GM19463 (cell line): ENCODE measurements around the gene TAAR6.
A peak's percentile ranks its signal among the peaks of the same experiment; 100 is the strongest.
"Not testable (repeated sequence)": the region's sequence is repeated elsewhere in the genome, so short reads cannot be mapped to it uniquely, and the experiment has no call there.

Experiments
- ATAC-seq: cut with Tn5 transposase; IDR thresholded peaks from one replicate; pipeline ENCODE4 v1.9.1; 2021; ENCODE audit warnings: mild to moderate bottlenecking, moderate library complexity; ENCODE audit not compliant: unreplicated experiment

TAAR6 gene, protein sequence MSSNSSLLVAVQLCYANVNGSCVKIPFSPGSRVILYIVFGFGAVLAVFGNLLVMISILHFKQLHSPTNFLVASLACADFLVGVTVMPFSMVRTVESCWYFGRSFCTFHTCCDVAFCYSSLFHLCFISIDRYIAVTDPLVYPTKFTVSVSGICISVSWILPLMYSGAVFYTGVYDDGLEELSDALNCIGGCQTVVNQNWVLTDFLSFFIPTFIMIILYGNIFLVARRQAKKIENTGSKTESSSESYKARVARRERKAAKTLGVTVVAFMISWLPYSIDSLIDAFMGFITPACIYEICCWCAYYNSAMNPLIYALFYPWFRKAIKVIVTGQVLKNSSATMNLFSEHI

DNA sequence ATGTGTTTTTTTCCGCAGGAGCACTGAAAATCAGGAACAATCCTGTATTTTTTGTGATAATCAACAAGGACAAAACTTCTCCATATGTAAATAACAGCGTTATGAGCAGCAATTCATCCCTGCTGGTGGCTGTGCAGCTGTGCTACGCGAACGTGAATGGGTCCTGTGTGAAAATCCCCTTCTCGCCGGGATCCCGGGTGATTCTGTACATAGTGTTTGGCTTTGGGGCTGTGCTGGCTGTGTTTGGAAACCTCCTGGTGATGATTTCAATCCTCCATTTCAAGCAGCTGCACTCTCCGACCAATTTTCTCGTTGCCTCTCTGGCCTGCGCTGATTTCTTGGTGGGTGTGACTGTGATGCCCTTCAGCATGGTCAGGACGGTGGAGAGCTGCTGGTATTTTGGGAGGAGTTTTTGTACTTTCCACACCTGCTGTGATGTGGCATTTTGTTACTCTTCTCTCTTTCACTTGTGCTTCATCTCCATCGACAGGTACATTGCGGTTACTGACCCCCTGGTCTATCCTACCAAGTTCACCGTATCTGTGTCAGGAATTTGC lies at the start of gene TAAR6:
TAAR6 (plus strand) TSS at position 102 of the 557 bp plus-strand sequence; CDS start at position 102, 0 bp downstream.
- no peak for ATAC-seq

DNA sequence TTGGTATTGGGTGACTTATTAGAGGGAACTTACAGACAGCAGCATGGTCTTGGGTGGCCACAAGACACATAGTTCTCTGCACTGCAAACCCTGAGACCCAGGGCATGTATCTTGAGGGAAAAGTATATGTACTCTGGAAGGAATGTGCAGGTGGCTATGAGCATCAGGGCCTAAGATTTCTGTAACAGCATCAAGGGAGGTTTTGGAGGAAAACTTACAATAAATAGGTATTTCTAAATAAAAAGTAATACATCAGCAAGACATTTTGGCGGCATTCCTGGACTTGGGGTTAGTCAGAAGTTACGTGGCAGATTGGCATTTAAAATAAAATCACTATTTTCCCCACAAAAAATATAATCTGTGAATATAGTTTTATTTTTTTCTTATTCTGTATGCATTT lies 49.2 kb upstream of the TAAR6 start:
- no peak for ATAC-seq

DNA sequence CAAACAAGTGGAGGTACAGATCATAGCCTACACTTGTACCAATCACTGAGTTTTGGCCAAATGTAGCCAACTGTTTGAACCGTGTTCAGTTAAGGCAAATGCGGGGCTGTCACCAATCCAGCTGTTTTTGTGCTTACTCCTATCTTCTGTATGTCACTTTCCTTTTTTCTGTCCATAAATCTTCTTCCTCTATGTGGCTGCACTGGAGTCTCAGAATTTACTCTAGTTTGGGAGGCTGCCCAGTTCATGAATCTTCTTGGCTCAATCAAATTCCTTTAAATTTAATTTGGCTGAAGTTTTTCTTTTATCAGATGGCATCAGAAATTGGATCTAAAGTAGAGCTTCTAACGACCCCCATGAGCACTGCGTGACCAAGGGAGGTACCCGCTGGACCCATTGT lies 45.5 kb upstream of the TAAR6 start:
- no peak for ATAC-seq

DNA sequence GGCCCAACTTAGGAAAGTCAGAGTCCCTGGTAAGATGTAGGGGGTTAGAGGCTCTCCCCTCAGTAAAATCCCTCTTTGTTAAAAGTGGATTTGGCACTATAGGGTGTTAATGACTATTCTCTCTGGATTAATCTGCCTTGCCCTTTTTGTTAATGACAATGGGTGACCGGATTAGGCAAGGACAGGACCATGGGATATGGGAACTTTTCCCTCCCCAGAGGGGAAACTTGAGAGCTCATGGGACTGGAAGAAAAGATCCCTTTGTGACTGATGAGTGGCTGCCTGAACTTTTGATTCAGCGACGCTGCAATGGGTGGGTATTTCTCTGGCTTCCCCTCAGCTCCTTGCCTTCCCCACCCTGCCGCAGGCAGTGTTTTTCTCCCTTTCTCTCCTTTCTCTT lies 44.3 kb upstream of the TAAR6 start:
- ATAC-seq = no peak

DNA sequence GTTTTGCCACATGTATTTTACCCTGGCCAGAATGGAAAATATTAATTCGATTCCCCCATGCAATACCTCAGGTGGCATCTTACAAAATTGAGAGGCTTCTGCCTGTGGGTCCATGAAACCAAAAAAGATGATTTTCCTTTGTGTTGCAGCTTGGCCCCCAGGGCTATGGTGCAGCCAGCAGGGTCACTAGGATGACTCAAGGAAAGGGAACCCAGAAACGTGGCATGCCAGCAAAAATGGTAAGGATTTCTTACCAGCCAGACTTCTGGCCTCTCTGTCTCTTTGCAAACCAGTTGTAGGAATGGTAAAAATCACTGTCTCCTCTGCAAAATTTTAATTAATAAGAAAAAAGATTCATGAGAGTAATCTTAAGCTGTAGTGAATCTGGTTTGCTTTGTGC lies 43.7 kb upstream of the TAAR6 start:
- ATAC-seq = no peak

DNA sequence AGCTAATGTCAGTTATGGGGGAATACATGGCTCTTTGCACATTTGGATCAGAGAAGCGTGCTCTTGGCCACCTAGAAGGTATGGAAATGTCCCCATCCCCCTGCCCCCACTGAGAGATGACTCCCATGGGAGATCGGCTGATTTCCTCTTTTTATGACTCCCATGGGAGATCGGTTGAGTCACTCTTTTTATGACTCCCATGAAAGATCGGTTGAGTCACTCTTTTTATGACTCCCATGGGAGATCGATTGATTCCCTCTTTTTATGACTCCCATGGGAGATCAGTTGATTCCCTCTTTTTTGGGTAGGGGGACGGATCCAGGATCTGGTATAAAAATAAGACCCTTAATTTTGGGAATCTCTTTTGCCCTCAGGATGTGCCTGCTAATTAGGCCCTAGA lies 42.3 kb upstream of the TAAR6 start:
- ATAC-seq = no peak

DNA sequence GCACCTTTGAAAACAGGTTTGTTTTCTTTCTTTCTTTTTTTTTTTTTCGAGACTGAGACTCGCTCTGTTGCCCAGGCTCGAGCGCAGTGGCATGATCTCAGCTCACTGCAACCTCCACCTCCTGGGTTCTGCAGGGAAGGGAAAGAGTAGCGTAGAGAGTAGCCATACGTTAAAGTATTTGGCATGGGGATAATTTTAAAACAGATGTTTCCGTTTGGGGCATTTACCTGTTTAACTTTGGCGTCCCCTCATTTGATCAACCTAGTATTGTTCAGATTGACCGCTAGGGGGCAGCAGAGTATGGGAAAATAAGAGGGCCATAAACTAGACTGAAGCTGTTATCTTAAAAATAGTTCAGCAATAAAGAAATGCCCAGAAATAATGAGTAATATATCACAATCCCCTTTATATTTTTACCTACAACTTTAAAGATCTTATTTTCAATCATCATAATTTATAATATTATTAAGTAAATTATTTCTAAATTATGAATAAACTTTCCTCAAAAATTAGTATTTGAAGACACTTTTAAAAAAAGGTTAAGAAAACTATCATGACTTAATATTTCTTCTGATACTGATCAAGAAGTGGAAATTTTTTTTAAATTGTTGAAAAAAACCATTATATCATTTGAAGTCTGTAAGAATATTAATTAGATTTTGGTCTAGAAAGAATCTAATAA lies 39.7 kb upstream of the TAAR6 start:
- peak; percentile 87 for ATAC-seq

DNA sequence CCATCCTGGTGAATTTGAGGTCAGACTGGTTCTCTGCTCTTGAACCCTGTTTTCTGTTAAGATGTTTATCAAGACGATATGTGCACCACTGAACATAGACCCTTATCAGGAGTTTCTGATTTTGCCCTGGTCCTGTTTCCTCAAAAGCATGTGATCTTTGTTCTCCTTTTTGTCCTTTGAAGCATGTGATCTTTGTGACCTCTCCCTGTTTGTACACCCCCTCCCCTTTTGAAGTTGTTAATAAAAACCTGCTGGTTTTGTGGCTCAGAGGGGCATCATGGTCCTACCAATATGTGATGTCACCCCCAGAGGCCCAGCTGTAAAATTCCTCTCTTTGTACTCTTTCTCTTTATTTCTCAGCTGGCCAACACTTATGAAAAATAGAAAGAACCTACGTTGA lies 35.6 kb upstream of the TAAR6 start:
- not testable (repeated sequence) for ATAC-seq

DNA sequence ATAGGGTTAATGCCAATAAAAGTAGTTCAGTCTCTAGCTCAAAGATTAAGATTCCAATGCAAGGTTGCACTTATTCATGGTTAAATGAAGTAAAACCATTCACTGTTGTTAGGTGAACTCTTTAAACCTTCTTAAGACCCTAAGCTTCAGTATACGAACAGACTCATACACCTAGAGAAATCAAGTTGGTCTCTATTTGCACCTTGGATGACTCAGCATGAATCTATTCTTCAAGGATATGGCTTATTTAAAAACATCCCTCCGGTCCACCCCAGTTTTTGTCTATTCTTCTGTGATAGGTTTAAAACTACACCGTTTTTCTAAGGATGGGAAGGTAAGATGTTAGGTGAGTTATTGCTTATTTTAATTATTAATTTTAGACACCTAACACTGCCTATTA lies 33.0 kb upstream of the TAAR6 start:
- no peak for ATAC-seq

DNA sequence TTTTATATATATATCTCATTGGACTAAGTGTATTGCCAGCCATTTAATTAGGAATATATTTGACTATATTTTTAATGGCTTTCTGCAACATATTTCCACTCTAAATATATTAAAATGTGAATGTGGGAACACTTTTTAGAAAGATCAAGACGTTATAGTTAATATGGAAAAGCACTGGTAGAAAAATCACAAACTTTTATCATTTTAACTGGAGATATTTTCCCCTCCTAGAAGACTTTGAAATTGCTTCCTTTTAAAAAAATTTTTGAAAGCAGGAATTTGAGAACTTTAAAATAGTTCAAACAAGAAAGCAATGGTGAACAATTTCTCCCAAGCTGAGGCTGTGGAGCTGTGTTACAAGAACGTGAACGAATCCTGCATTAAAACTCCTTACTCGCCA lies 32.1 kb upstream of the TAAR6 start, which contains the start of gene TAAR9:
TAAR9 (plus strand) TSS at position 301 of the 400 bp plus-strand sequence; CDS start at position 314, 13 bp downstream.
- ATAC-seq = no peak

DNA sequence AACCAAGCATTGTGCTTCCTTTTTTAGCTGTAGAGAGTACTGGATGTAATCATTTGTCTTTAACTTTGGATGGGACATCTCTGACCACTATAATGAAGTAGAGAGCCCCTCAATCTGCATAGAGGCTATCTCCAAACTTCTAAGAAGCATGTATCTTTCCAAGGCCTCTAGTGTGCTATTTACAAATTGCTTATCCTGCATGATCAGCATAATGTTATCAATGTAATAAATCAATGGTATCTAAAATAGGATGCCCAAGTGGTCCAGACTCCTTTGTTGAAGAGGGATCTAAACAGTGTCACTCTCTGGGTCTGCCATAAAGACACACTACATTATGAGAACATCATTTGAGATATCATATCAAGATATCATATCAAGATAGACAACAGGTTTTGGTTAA lies 25.3 kb upstream of the TAAR6 start:
- ATAC-seq = no peak

DNA sequence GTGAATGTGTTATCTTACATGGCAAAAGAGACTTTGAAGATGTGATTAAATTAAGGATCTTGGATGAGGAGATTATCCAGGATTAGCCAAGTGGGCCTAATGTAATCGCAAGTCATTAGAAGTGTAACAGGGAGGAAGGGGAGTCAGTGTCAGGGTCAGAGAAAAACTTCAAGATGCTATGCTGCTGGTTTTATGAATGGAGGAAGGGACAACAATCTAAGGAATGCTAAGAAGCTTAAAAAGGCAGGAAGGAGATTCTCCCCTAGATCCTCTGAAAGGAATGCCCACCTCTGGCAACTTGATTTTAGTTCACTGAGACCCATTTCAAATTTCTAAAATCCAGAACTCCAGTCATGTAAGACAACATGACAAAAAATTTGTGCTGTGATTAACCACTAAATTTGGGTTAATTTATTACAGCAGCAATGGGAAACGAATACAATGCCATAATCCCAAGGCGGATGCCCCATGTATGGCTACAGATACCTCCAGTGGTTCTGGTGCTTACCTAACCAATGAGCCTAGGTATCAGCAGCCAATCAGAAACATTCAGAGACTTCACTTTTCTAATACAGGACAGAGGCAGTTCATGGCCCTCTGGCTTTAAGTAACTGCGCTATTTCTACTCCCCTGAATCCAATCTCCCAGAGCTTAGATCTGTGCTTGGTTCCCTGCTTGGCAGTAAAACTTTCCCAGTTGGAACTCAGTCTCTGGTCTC lies 21.2 kb upstream of the TAAR6 start:
- no peak for ATAC-seq

DNA sequence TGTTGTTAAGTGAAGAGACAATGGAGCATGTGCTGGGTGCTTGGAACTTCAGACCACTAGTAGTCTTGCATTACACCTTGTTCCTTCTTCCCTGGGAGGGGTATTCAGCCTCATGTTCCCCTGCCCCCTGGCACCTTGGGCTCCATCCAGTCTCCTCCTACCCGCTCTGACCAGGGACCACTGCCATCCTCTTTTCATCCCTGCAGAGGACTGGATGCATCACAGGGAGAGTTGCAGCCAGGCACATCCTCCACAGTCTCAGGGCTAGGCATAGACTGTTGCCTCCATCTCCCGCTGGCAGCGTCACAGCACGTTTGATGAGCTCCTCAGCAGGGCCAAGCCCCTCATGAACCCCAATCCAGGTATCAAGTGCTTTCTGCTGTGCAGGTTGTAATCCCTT lies 18.9 kb upstream of the TAAR6 start:
- ATAC-seq = no peak

DNA sequence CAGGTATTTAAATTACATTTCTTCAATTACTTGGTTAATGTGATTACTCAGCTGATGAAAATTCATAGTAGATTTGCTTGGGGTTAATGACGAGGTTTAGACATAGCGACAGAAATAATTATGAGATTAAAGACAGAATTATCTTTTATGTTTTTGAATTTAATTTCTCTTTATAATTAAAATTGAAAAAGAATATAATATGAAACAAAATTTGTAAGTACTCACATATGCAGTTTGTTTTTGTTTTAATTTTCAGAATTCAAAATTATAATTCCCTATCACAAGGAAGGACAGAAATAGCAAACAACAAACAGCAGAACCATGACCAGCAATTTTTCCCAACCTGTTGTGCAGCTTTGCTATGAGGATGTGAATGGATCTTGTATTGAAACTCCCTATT lies 17.8 kb upstream of the TAAR6 start, which contains the start of gene TAAR8:
TAAR8 (plus strand) TSS at position 301 of the 400 bp plus-strand sequence; CDS start at position 322, 21 bp downstream.
- ATAC-seq = no peak

DNA sequence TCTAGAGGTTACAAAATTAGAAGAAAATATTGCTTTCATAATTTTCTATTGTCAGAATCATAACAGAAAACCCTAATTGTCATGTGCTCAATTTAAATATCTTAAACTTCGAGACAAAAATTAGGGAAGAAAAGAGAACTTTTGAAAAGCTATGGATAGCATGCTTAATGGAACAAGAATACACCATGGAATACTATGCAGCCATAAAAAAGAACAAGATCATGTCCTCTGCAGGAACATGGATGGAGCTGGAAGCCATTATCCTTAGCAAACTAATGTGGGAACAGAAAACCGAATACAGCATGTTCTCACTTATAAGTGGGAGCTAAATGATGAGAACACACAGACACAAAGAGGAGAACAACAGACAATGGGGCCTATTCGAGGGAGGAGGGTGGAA lies 10.0 kb upstream of the TAAR6 start:
- not testable (repeated sequence) for ATAC-seq

DNA sequence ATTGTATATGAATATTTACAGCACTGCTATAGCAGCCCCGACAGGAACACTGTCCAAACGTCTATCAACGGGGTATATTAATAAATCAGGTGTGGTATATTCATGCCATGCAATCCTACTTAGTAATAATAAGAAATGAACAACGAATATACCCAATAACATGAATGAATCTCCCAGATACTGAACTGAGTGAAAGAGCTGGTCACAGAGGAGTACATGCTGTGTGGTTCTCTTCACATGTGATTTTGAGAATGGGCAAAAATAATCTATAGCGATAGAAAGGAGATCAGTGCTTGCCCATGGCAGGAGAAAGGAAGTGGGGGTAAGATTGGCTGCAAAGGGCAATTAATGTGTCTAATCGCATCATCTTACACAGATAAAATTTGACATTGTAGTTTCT lies 3.7 kb upstream of the TAAR6 start:
- ATAC-seq = no peak

DNA sequence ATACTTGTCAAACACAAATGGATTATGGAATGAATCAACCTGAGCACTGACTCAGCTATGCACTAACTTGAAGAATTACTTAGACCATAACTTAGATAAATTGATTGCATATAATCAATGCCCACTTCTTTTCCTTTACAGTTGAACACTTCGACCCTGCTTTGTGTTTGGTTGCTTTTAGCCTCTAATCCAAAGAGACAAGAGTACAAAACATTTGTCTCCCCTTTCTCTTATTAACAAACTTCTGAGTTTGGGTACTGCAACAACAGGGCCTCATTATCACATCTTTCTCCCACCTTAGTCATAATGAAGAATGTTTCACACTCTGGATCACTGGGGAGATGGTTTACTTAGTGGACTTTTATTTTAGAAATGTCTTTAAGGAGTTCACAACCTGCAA lies 2.6 kb upstream of the TAAR6 start:
- no peak for ATAC-seq

DNA sequence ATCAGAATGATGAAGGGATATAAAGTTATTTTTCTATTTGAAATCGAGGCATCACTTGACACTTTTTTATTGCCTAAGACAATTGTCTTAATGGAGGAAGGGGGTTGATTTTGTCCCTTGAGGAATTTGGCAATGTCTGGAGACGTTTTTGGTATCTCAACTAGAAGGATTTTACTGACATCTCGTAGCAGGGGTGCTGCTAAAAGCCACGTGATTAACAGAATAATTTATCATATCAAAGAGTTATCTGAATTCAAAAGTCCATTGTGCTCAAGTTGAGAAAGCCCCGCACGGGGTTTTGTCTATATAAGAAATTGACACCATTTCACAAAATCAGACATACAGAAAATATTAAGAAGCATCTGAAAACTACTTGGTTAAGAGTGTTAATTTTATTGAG lies 1.5 kb upstream of the TAAR6 start:
- no peak for ATAC-seq

DNA sequence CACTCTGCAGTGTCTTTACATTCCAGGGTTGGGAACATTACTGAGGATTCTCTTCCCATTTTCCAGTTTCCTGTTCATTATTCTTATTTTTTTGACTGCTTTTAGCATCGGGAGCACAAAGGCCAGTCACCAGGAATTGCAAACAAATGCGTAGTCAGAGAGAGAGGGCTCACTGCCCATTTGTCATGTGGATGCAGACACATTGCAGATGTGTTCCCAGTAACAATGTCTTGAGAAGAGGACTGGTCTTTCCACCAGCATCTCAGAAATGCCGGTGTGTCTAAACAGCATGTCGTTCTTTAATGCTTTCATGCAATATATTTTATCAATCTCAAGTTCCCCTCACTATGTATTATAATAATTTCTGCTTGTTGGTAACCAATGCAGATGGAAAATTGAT lies 952 bp upstream of the TAAR6 start:
- ATAC-seq = no peak

DNA sequence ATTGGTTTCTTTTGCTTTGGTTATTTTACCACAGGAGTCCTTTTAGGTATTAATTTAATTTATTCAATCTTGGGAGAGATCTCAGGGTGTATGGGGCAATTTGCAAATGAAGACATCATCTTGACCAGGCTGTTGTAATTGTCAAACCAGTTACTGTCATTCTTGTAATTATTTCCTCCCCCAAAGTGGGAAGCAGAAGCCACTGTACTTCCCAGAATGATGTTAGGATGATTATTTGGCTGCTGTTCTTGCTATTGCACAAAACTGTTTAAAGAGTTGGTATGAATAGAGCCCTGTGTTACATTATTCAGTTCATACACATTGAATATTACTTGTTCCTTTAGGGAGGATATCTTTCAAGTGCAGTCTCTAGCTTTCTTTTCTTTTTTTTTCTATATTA lies 1.7 kb downstream of the TAAR6 start:
- no peak for ATAC-seq

DNA sequence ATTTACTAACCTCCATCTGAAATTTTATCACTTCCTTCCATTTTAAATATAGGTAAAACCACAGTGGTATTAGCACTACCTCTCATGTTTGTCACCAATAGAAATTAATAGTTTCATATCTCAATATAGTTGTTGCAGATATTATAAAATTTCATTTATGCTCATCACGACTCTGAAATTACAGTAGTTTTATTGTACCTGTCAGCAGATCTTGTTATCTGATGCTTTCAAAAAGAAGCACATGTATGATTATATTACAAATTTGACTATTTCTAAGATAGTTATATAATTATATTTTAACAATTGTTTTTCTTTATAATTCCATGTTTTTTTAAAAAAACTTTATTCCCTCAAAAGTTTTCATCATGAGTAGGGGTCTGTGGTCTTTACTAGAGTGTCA lies 14.6 kb downstream of the TAAR6 start:
- ATAC-seq = no peak
